C4-2B (cell line): ENCODE data around the gene PALM2AKAP2.

Experiments
- CTCF ChIP-seq: fragments of 450-650 bp; conservative IDR thresholded peaks from 2 replicates; pipeline ENCODE4 v1.5.1; 2017; ENCODE audit warnings: mild to moderate bottlenecking
- ZFX ChIP-seq: fragments of 450-650 bp; IDR thresholded peaks from 2 replicates; pipeline ENCODE4 v1.6.1; 2017

- TF ChIP-seq CTCF, result no peak
- TF ChIP-seq ZFX, result no peak
These were observed 545 bp downstream of the PALM2AKAP2 start for GRCh38 chr9:109780453-109781033.
